SK-N-SH (cell line): ENCODE measurements around the gene SPACA6. TPM values are rescaled to one million over a fixed set of nuclear protein-coding genes. Genes with fewer than 3 reads are reported as not detected.

Experiments used
- CTCF ChIA-PET: fragments of 300-600, 350-600 bp; formaldehyde crosslinking; extraction: SDS; loops from one replicate; lab custom pipeline; 2021; lab: Yijun Ruan, JAX
- POLR2A ChIA-PET: fragments of 350-600 bp; sonication (Branson Sonifier 250); formaldehyde crosslinking; extraction: SDS; loops from one replicate; lab custom pipeline; 2020; ENCODE audit warnings: antibody characterized with exemption, inconsistent platforms; lab: Yijun Ruan, JAX
- DNase-seq: peaks from one replicate; pipeline ENCODE4 v3.0.0; 2012
- H2AFZ ChIP-seq: fragments of 200-600 bp; sonication (generic); 2 replicates; pipeline ENCODE4 v1.8.1; 2016; ENCODE audit warnings: antibody characterized with exemption, mild to moderate bottlenecking, low read depth
- H3F3A ChIP-seq: fragments of 200-600 bp; sonication (generic); replicated peaks from 2 replicates; pipeline ENCODE3; 2016; ENCODE audit warnings: antibody characterized with exemption, mild to moderate bottlenecking; ENCODE audit not compliant: insufficient read depth
- H3K27ac ChIP-seq, 2 experiments: fragments of 200-500 bp in 1 of 2; fragments of 200-600 bp in 1 of 2; sonication (Bioruptor generic) in 1 of 2; sonication (generic), shearing (Covaris generic) in 1 of 2; 2 replicates each; pipeline versions ENCODE4 v1.5.1 to v1.6.1; 2014 to 2016; ENCODE audit warnings: low read depth in 2 of 2, inconsistent platforms in 1 of 2, low read length in 1 of 2, mild to moderate bottlenecking in 1 of 2, mixed read lengths in 1 of 2
- H3K27me3 ChIP-seq: fragments of 200-600 bp; sonication (generic), shearing (Covaris generic); 2 replicates; pipeline ENCODE4 v1.6.1; 2016; ENCODE audit warnings: mixed run types; ENCODE audit not compliant: insufficient read depth
- H3K36me3 ChIP-seq, 2 experiments: fragments of 200-500 bp in 1 of 2; fragments of 200-600 bp in 1 of 2; sonication (Bioruptor generic) in 1 of 2; sonication (generic) in 1 of 2; replicated peaks in 1 of 2; 2 replicates each; pipeline versions ENCODE3 to v1.5.1; 2014 to 2016; ENCODE audit warnings: low read length in 1 of 2, mild to moderate bottlenecking in 1 of 2; ENCODE audit not compliant: insufficient read depth in 2 of 2, control insufficient read depth in 1 of 2
- H3K4me1 ChIP-seq, 2 experiments: fragments of 200-500 bp in 1 of 2; fragments of 200-600 bp in 1 of 2; sonication (Bioruptor generic) in 1 of 2; sonication (generic), shearing (Covaris generic) in 1 of 2; 2 replicates each; pipeline versions ENCODE4 v1.5.1 to v1.6.1; 2014 to 2016; ENCODE audit warnings: low read depth in 1 of 2, low read length in 1 of 2, mixed run types in 1 of 2; ENCODE audit not compliant: insufficient read depth in 2 of 2, control insufficient read depth in 1 of 2
- H3K4me2 ChIP-seq: fragments of 200-600 bp; sonication (generic), shearing (Covaris generic); 2 replicates; pipeline ENCODE4 v1.6.1; 2017; ENCODE audit warnings: mixed run types
- H3K4me3 ChIP-seq, 2 experiments: fragments of 200-500 bp in 1 of 2; fragments of 200-600 bp in 1 of 2; sonication (Bioruptor generic) in 1 of 2; sonication (generic), shearing (Covaris generic) in 1 of 2; 2 replicates each; pipeline versions ENCODE4 v1.5.1 to v1.8.1; 2014 to 2016; ENCODE audit warnings: low read depth in 2 of 2, inconsistent platforms in 1 of 2, low read length in 1 of 2, mild to moderate bottlenecking in 1 of 2, mixed read lengths in 1 of 2, moderate library complexity in 1 of 2
- H3K79me2 ChIP-seq: fragments of 200-600 bp; sonication (generic); 2 replicates; pipeline ENCODE4 v1.8.1; 2017; ENCODE audit warnings: mild to moderate bottlenecking; ENCODE audit not compliant: insufficient read depth
- H3K9ac ChIP-seq: fragments of 200-600 bp; sonication (generic); 2 replicates; pipeline ENCODE4 v1.6.1; 2017; ENCODE audit warnings: mixed run types
- H3K9me2 ChIP-seq: fragments of 200-600 bp; sonication (generic); 2 replicates; pipeline ENCODE4 v1.6.1; 2017; ENCODE audit warnings: mixed run types
- H3K9me3 ChIP-seq: fragments of 200-600 bp; sonication (generic); 2 replicates; pipeline ENCODE4 v1.6.1; 2017; ENCODE audit warnings: mixed run types, mild to moderate bottlenecking, moderate library complexity
- H4K20me1 ChIP-seq: fragments of 200-600 bp; sonication (generic); 2 replicates; pipeline ENCODE4 v1.6.1; 2017; ENCODE audit warnings: mild to moderate bottlenecking, mixed run types; ENCODE audit not compliant: insufficient read depth
- CHD2 ChIP-seq: fragments of 150-350 bp; IDR thresholded peaks from 2 replicates; pipeline ENCODE4 v1.6.1; 2018; ENCODE audit warnings: low read length; ENCODE audit not compliant: partially characterized antibody
- CTCF ChIP-seq: fragments of 200-600 bp; sonication (generic); IDR thresholded peaks from 2 replicates; pipeline ENCODE4 v1.6.1; 2017; ENCODE audit warnings: antibody characterized with exemption, mild to moderate bottlenecking, moderate library complexity
- MAX ChIP-seq: IDR thresholded peaks from 2 replicates; pipeline ENCODE4 v1.4.0; 2012; ENCODE audit warnings: low read depth
- MEF2A ChIP-seq: IDR thresholded peaks from 2 replicates; pipeline ENCODE4 v1.4.0; 2012; ENCODE audit warnings: low read depth, borderline replicate concordance
- NFIC ChIP-seq: IDR thresholded peaks from 2 replicates; pipeline ENCODE4 v1.4.0; 2012; ENCODE audit warnings: borderline replicate concordance
- RCOR1 ChIP-seq: fragments of 150-350 bp; IDR thresholded peaks from 2 replicates; pipeline ENCODE4 v1.6.1; 2017; ENCODE audit warnings: antibody characterized with exemption, low read length
- SIN3A ChIP-seq: IDR thresholded peaks from 2 replicates; pipeline ENCODE4 v1.6.1; 2012; ENCODE audit warnings: low read depth, mild to moderate bottlenecking, low read length, moderate library complexity, borderline replicate concordance
- SMC3 ChIP-seq: IDR thresholded peaks from 2 replicates; pipeline ENCODE4 v1.6.1; 2012; ENCODE audit warnings: low read depth, low read length, improper control_type of control experiment
- TEAD4 ChIP-seq: IDR thresholded peaks from 2 replicates; pipeline ENCODE4 v1.4.0; 2012; ENCODE audit warnings: mild to moderate bottlenecking, borderline replicate concordance; ENCODE audit not compliant: insufficient read depth
- YY1 ChIP-seq: IDR thresholded peaks from 2 replicates; pipeline ENCODE4 v1.4.0; 2012; ENCODE audit warnings: low read depth, mild to moderate bottlenecking
- ZBTB33 ChIP-seq: IDR thresholded peaks from 2 replicates; pipeline ENCODE4 v1.4.0; 2012; ENCODE audit warnings: low read depth, borderline replicate concordance
- WGBS: methylation state at CpG from one replicate; pipeline ENCODE4 v1.1.6; 2017; ENCODE audit warnings: low lambda C conversion rate; 5-methylcytosine and 5-hydroxymethylcytosine counted together
- polyA plus RNA-seq, 3 experiments: library from polyadenylated mRNA; depleted of rRNA; stranded (reverse); fragments of >200 nt; gene quantifications; 2 replicates each; pipeline ENCODE4 v1.2.3, GENCODE V29; 2012

SPACA6 gene
- polyA plus RNA-seq, 1 of the 3 experiments (the other 2 are of a cell fraction), result 15.8 TPM

GRCh38 chr19:51713319-51714285 lies 20.5 kb downstream of the SPACA6 start:
- peaks cover 0 to 1% of the 10 kb centered on the region in 2 experiments for H3K36me3 ChIP-seq
- no peak for DNase-seq
- peaks cover 22% of the 10 kb centered on the region for H3K27me3 ChIP-seq
- no peaks in the 10 kb centered on the region for H3K9me3 ChIP-seq
- no peaks in the 10 kb centered on the region for H3K4me1 ChIP-seq
- no peaks in the 10 kb centered on the region for H4K20me1 ChIP-seq
- no peak overlapping the region for H3K27ac ChIP-seq
- ChIA-PET CTCF (interaction anchor here (1.3 kb wide), 1 partner anchor 64 kb away, joined by 3 read pairs; no protein-coding TSS in a partner anchor), POLR2A (no interaction called here)
- H3F3A ChIP-seq, result peaks cover 21% of the 10 kb centered on the region
- no peak overlapping the region for H3K4me3 ChIP-seq
- TF ChIP-seq SMC3 (no peak), CHD2 (no peak), ZBTB33 (no peak), MAX (no peak), SIN3A (no peak), MEF2A (no peak)
- H3K9ac ChIP-seq, result no peak overlapping the region
- H3K9me2 ChIP-seq, result no peaks in the 10 kb centered on the region
- no peaks in the 10 kb centered on the region for H3K79me2 ChIP-seq
- 86% methylated on average over 32 of the region's 74 CpGs for whole genome bisulfite sequencing
- no peak overlapping the region for H2AFZ ChIP-seq
- H3K4me2 ChIP-seq, result no peak overlapping the region

DNA sequence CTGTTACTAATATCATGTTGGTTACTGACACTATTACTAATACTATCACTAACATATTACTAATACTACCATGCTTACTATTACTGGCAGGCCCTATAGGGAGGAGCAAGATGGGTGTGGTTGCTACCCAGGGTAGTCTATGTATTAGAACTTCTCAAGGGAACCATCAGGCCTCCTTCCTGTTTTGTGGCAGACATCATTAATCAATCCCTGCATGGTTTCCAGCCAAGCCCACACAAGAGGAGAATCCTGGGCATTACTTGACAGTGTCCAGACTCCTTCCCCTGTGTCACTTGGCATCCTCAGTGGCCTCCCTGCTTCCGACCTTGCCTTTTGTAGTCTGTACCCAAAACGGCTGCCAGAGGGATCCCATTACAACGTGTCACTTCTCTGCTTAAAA lies 21.7 kb downstream of the SPACA6 start:
- H3K4me1 ChIP-seq, result no peaks in the 10 kb centered on the region
- no peak overlapping the region for H3K4me3 ChIP-seq
- 10% methylated on average over 3 of the region's 3 CpGs for WGBS
- no peaks in the 10 kb centered on the region for H3K9me3 ChIP-seq
- H3K9me2 ChIP-seq, result no peaks in the 10 kb centered on the region
- H3K27me3 ChIP-seq, result peaks cover 34% of the 10 kb centered on the region
- peaks cover 8% of the 10 kb centered on the region for H3F3A ChIP-seq
- no peak overlapping the region for H3K4me2 ChIP-seq
- no peak overlapping the region for H3K9ac ChIP-seq
- H2AFZ ChIP-seq, result no peak overlapping the region
- CTCF ChIA-PET, result no interaction called here
- no peak overlapping the region for H3K27ac ChIP-seq
- no peaks in the 10 kb centered on the region for H4K20me1 ChIP-seq
- POLR2A ChIA-PET, result no interaction called here
- no peaks in the 10 kb centered on the region for H3K36me3 ChIP-seq
- TF ChIP-seq TEAD4, result no peak
- TF ChIP-seq SMC3, result no peak
- no peak for TF ChIP-seq YY1
- TF ChIP-seq MEF2A, result no peak
- TF ChIP-seq NFIC, result no peak
- no peak for TF ChIP-seq RCOR1
- TF ChIP-seq CTCF, result no peak
- DNase-seq, result no peak
- no peaks in the 10 kb centered on the region for H3K79me2 ChIP-seq
